HL-60 (cell line): ENCODE measurements around the gene TMEM182.

Experiments
- GABPA ChIP-seq: IDR thresholded peaks from 2 replicates; pipeline ENCODE4 v1.6.1; 2012; ENCODE audit warnings: low read depth
- POLR2AphosphoS5 ChIP-seq: IDR thresholded peaks from 2 replicates; pipeline ENCODE4 v1.6.1; 2012; ENCODE audit warnings: low read depth
- TF ChIP-seq, protein P1 (sequence below): IDR thresholded peaks from one replicate; pipeline ENCODE4 v1.5.1; 2011; ENCODE audit warnings: low read length, control low read depth, inconsistent platforms; ENCODE audit not compliant: insufficient read depth

DNA sequence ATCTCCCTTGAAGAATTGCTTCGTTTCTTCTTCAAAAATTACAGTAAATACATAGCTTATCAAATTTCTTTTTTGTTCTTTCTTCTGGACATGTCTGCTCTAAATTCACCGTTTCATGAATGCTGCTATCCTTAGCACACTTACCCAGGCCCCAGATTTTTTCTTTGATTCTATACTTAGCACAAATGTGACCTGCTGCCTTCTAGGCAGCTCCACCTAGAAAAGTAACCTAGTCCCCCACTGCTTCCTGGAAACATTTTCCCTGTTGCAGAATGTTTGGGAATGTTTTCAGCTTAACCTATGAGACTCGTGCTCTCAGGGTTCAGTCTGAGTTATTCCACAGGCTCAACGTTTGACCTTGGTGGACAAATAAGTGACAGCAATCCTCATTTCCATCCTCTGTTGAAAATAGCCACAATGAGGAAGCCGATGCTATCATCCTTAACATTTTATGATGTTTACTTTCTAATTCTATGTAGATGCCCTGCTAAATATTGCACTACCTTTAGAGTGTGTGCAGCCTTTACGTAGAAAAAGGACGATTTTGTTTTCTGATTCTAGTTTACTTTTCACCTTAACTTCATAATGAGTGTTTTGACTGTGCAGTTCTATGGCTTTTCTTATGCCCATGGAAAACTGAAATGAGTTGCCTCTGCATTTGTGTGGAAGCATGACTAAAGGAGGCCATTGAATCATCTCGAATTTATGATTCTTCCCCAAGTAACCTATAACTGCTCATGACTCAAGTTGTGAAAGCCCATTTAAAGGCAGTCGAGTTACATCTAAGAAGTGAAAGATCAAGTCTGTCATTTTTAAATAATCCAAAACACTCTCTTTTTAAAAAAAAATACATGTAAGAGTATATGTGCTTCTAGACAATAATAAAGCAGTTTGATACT, 47.7 kb downstream of the TMEM182 start:
- TF ChIP-seq, protein P1, sequence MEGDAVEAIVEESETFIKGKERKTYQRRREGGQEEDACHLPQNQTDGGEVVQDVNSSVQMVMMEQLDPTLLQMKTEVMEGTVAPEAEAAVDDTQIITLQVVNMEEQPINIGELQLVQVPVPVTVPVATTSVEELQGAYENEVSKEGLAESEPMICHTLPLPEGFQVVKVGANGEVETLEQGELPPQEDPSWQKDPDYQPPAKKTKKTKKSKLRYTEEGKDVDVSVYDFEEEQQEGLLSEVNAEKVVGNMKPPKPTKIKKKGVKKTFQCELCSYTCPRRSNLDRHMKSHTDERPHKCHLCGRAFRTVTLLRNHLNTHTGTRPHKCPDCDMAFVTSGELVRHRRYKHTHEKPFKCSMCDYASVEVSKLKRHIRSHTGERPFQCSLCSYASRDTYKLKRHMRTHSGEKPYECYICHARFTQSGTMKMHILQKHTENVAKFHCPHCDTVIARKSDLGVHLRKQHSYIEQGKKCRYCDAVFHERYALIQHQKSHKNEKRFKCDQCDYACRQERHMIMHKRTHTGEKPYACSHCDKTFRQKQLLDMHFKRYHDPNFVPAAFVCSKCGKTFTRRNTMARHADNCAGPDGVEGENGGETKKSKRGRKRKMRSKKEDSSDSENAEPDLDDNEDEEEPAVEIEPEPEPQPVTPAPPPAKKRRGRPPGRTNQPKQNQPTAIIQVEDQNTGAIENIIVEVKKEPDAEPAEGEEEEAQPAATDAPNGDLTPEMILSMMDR = no peak
- no peak for TF ChIP-seq POLR2AphosphoS5
- TF ChIP-seq GABPA = no peak
